SK-N-SH (cell line): ENCODE measurements around the gene DAGLA. TPM values are rescaled to one million over a fixed set of nuclear protein-coding genes. Genes with fewer than 3 reads are reported as not detected.
"Not testable (repeated sequence)": the region's sequence is repeated elsewhere in the genome, so short reads cannot be mapped to it uniquely, and the experiment has no call there.

ENCODE experiments used
- CTCF ChIA-PET: fragments of 300-600, 350-600 bp; formaldehyde crosslinking; extraction: SDS; loops from one replicate; lab custom pipeline; 2021; lab: Yijun Ruan, JAX
- POLR2A ChIA-PET: fragments of 350-600 bp; sonication (Branson Sonifier 250); formaldehyde crosslinking; extraction: SDS; loops from one replicate; lab custom pipeline; 2020; ENCODE audit warnings: antibody characterized with exemption, inconsistent platforms; lab: Yijun Ruan, JAX
- DNase-seq: peaks from one replicate; pipeline ENCODE4 v3.0.0; 2012
- H2AFZ ChIP-seq: fragments of 200-600 bp; sonication (generic); 2 replicates; pipeline ENCODE4 v1.8.1; 2016; ENCODE audit warnings: antibody characterized with exemption, mild to moderate bottlenecking, low read depth
- H3F3A ChIP-seq: fragments of 200-600 bp; sonication (generic); replicated peaks from 2 replicates; pipeline ENCODE3; 2016; ENCODE audit warnings: antibody characterized with exemption, mild to moderate bottlenecking; ENCODE audit not compliant: insufficient read depth
- H3K27ac ChIP-seq, 2 experiments: fragments of 200-500 bp in 1 of 2; fragments of 200-600 bp in 1 of 2; sonication (Bioruptor generic) in 1 of 2; sonication (generic), shearing (Covaris generic) in 1 of 2; 2 replicates each; pipeline versions ENCODE4 v1.5.1 to v1.6.1; 2014 to 2016; ENCODE audit warnings: low read depth in 2 of 2, inconsistent platforms in 1 of 2, low read length in 1 of 2, mild to moderate bottlenecking in 1 of 2, mixed read lengths in 1 of 2
- H3K27me3 ChIP-seq: fragments of 200-600 bp; sonication (generic), shearing (Covaris generic); 2 replicates; pipeline ENCODE4 v1.6.1; 2016; ENCODE audit warnings: mixed run types; ENCODE audit not compliant: insufficient read depth
- H3K36me3 ChIP-seq, 2 experiments: fragments of 200-500 bp in 1 of 2; fragments of 200-600 bp in 1 of 2; sonication (Bioruptor generic) in 1 of 2; sonication (generic) in 1 of 2; replicated peaks in 1 of 2; 2 replicates each; pipeline versions ENCODE3 to v1.5.1; 2014 to 2016; ENCODE audit warnings: low read length in 1 of 2, mild to moderate bottlenecking in 1 of 2; ENCODE audit not compliant: insufficient read depth in 2 of 2, control insufficient read depth in 1 of 2
- H3K4me1 ChIP-seq, 2 experiments: fragments of 200-500 bp in 1 of 2; fragments of 200-600 bp in 1 of 2; sonication (Bioruptor generic) in 1 of 2; sonication (generic), shearing (Covaris generic) in 1 of 2; 2 replicates each; pipeline versions ENCODE4 v1.5.1 to v1.6.1; 2014 to 2016; ENCODE audit warnings: low read depth in 1 of 2, low read length in 1 of 2, mixed run types in 1 of 2; ENCODE audit not compliant: insufficient read depth in 2 of 2, control insufficient read depth in 1 of 2
- H3K4me2 ChIP-seq: fragments of 200-600 bp; sonication (generic), shearing (Covaris generic); 2 replicates; pipeline ENCODE4 v1.6.1; 2017; ENCODE audit warnings: mixed run types
- H3K4me3 ChIP-seq, 2 experiments: fragments of 200-500 bp in 1 of 2; fragments of 200-600 bp in 1 of 2; sonication (Bioruptor generic) in 1 of 2; sonication (generic), shearing (Covaris generic) in 1 of 2; 2 replicates each; pipeline versions ENCODE4 v1.5.1 to v1.8.1; 2014 to 2016; ENCODE audit warnings: low read depth in 2 of 2, inconsistent platforms in 1 of 2, low read length in 1 of 2, mild to moderate bottlenecking in 1 of 2, mixed read lengths in 1 of 2, moderate library complexity in 1 of 2
- H3K79me2 ChIP-seq: fragments of 200-600 bp; sonication (generic); 2 replicates; pipeline ENCODE4 v1.8.1; 2017; ENCODE audit warnings: mild to moderate bottlenecking; ENCODE audit not compliant: insufficient read depth
- H3K9ac ChIP-seq: fragments of 200-600 bp; sonication (generic); 2 replicates; pipeline ENCODE4 v1.6.1; 2017; ENCODE audit warnings: mixed run types
- H3K9me2 ChIP-seq: fragments of 200-600 bp; sonication (generic); 2 replicates; pipeline ENCODE4 v1.6.1; 2017; ENCODE audit warnings: mixed run types
- H3K9me3 ChIP-seq: fragments of 200-600 bp; sonication (generic); 2 replicates; pipeline ENCODE4 v1.6.1; 2017; ENCODE audit warnings: mixed run types, mild to moderate bottlenecking, moderate library complexity
- H4K20me1 ChIP-seq: fragments of 200-600 bp; sonication (generic); 2 replicates; pipeline ENCODE4 v1.6.1; 2017; ENCODE audit warnings: mild to moderate bottlenecking, mixed run types; ENCODE audit not compliant: insufficient read depth
- CHD2 ChIP-seq: fragments of 150-350 bp; IDR thresholded peaks from 2 replicates; pipeline ENCODE4 v1.6.1; 2018; ENCODE audit warnings: low read length; ENCODE audit not compliant: partially characterized antibody
- EP300 ChIP-seq, 2 experiments: IDR thresholded peaks; 2 replicates each; pipeline versions ENCODE4 v1.4.0 to v1.6.1; 2012; ENCODE audit warnings: borderline replicate concordance in 1 of 2, low read depth in 1 of 2, low read length in 1 of 2
- FOSL2 ChIP-seq: IDR thresholded peaks from 2 replicates; pipeline ENCODE4 v1.4.0; 2012; ENCODE audit warnings: low read depth, mild to moderate bottlenecking, moderate library complexity, borderline replicate concordance
- FOXM1 ChIP-seq: IDR thresholded peaks from 2 replicates; pipeline ENCODE4 v1.4.0; 2012; ENCODE audit warnings: low read depth, mild to moderate bottlenecking
- GABPA ChIP-seq: IDR thresholded peaks from 2 replicates; pipeline ENCODE4 v1.4.0; 2012; ENCODE audit warnings: low read depth, mild to moderate bottlenecking
- GATA2 ChIP-seq: sonication (generic); formaldehyde crosslinking; IDR thresholded peaks from 2 replicates; pipeline ENCODE4 v1.5.0; 2020; ENCODE audit warnings: mild to moderate bottlenecking, missing genetic modification reagents
- JUND ChIP-seq: IDR thresholded peaks from 2 replicates; pipeline ENCODE4 v1.4.0; 2012
- NRF1 ChIP-seq: IDR thresholded peaks from 2 replicates; pipeline ENCODE4 v1.6.1; 2012; ENCODE audit warnings: low read depth, mild to moderate bottlenecking, low read length
- POLR2AphosphoS5 ChIP-seq: IDR thresholded peaks from 2 replicates; pipeline ENCODE4 v1.6.1; 2012; ENCODE audit warnings: low read depth, low read length
- REST ChIP-seq: IDR thresholded peaks from 2 replicates; pipeline ENCODE4 v1.6.1; 2012; ENCODE audit warnings: mild to moderate bottlenecking, low read depth, low read length, moderate library complexity
- RFX5 ChIP-seq: IDR thresholded peaks from 2 replicates; pipeline ENCODE4 v1.6.1; 2012; ENCODE audit warnings: mild to moderate bottlenecking, improper control_type of control experiment, low read length
- TCF12 ChIP-seq: IDR thresholded peaks from 2 replicates; pipeline ENCODE4 v1.4.0; 2012
- TEAD4 ChIP-seq: IDR thresholded peaks from 2 replicates; pipeline ENCODE4 v1.4.0; 2012; ENCODE audit warnings: mild to moderate bottlenecking, borderline replicate concordance; ENCODE audit not compliant: insufficient read depth
- USF1 ChIP-seq: IDR thresholded peaks from 2 replicates; pipeline ENCODE4 v1.4.0; 2012; ENCODE audit warnings: low read depth, borderline replicate concordance
- WGBS: methylation state at CpG from one replicate; pipeline ENCODE4 v1.1.6; 2017; ENCODE audit warnings: low lambda C conversion rate; 5-methylcytosine and 5-hydroxymethylcytosine counted together
- polyA plus RNA-seq, 3 experiments: library from polyadenylated mRNA; depleted of rRNA; stranded (reverse); fragments of >200 nt; gene quantifications; 2 replicates each; pipeline ENCODE4 v1.2.3, GENCODE V29; 2012
- TF ChIP-seq, protein P1 (sequence below): IDR thresholded peaks from 2 replicates; pipeline ENCODE4 v1.4.0; 2012; ENCODE audit warnings: low read depth

DAGLA gene
- polyA plus RNA-seq, 1 of the 3 experiments (the other 2 are of a cell fraction) = 3.3 TPM

DNA sequence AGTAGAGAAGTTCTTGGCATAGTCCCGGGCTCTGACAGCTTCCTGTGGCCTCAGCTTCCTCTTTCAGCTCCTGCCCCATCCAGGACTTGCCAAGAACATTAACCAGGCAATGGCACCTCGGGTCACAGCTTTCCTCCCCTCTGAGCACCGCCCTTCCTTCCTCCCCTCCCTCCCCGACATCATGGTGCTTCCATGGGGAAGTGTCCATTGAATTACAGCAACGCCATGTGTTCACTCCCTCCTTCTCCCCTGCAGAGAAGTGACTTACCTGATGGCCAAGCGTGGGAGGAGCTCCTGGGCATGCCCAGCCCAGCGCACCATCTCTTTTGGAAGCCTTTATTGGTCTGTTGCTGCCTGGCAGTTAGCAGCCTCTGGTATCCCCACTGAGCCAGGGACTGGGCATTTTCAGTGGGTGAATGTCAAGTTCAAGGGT lies 25.8 kb upstream of the DAGLA start (continued):
- TF ChIP-seq REST (no peak), POLR2AphosphoS5 (no peak)
- TF ChIP-seq, all 33 proteins: peak for 0

DNA sequence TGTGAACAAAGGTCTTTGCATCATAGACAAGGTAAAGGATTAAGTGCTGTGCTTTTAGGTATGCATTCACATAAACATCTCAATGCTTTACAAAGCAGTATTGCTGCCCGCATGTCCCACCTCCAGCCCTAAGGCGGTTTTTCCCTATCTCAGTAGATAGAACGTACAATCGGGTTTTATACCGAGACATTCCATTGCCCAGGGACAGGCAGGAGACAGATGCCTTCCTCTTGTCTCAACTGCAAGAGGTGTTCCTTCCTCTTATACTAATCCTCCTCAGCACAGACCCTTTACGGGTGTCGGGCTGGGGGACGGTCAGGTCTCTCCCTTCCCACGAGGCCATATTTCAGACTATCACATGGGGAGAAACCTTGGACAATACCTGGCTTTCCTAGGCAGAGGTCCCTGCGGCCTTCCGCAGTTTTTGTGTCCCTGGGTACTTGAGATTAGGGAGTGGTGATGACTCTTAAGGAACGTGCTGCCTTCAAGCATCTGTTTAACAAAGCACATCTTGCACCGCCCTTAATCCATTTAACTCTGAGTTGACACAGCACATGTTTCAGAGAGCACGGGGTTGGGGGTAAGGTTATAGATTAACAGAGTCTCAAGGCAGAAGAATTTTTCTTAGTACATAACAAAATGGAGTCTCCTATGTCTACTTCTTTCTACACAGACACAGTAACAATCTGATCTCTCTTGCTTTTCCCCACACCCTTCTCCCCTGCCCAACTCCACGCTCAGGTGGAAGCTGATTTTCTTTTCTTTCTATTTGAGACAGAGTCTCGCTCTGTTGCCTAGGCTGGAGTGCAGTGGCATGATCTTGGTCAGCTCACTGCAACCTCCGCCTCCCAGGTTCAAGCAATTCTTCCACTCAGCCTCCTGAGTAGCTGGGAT lies 24.7 kb upstream of the DAGLA start:
- CTCF ChIA-PET = interaction anchor here (0.7 to 1.5 kb wide), 3 partner anchors 10 to 92 kb away, joined by 3 to 5 read pairs (median 4); no protein-coding TSS in a partner anchor
- H2AFZ ChIP-seq, H3K27ac ChIP-seq, H3K4me2 ChIP-seq, DNase-seq, H4K20me1 ChIP-seq, H3F3A ChIP-seq, H3K79me2 ChIP-seq, H3K36me3 ChIP-seq, H3K9ac ChIP-seq, H3K4me3 ChIP-seq, POLR2A ChIA-PET, H3K9me2 ChIP-seq, H3K9me3 ChIP-seq, H3K4me1 ChIP-seq, H3K27me3 ChIP-seq: not testable (repeated sequence)
- WGBS = 65% methylated on average over 15 of the region's 17 CpGs

- H3K4me3 ChIP-seq = no peak overlapping the region
- no peak overlapping the region for H3K9ac ChIP-seq
- no peaks in the 10 kb centered on the region for H4K20me1 ChIP-seq
- H3K79me2 ChIP-seq = no peaks in the 10 kb centered on the region
- H3K27me3 ChIP-seq = no peaks in the 10 kb centered on the region; the same call in 1 of the 2 replicates
- H3K9me3 ChIP-seq = no peaks in the 10 kb centered on the region
- no peak overlapping the region for H3K4me2 ChIP-seq
- no peaks in the 10 kb centered on the region for H3K36me3 ChIP-seq
- H2AFZ ChIP-seq = no peak overlapping the region
- CTCF ChIA-PET = interaction anchor here (0.7 to 1.3 kb wide), 3 partner anchors 18 to 91 kb away, joined by 3 to 5 read pairs (median 4); no protein-coding TSS in a partner anchor
- H3K9me2 ChIP-seq = no peaks in the 10 kb centered on the region
- no peaks in the 10 kb centered on the region for H3K4me1 ChIP-seq
- POLR2A ChIA-PET = no interaction called here
- TF ChIP-seq FOSL2 (no peak), TCF12 (no peak), TEAD4 (no peak), USF1 (no peak), JUND (no peak), EP300 (IDR thresholded peaks at IDR 0.05; ENCODE audit: borderline replicate concordance in 1 of 2, low read depth in 1 of 2, low read length in 1 of 2) (no peak), POLR2AphosphoS5 (no peak), CHD2 (no peak), NRF1 (no peak), FOXM1 (no peak), RFX5 (no peak), GATA2 (CRISPR knock-in tag) (no peak), GABPA (no peak)
- TF ChIP-seq, protein P1, sequence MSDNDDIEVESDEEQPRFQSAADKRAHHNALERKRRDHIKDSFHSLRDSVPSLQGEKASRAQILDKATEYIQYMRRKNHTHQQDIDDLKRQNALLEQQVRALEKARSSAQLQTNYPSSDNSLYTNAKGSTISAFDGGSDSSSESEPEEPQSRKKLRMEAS = no peak
- DNase-seq = no peak
- 86% methylated on average over 13 of the region's 13 CpGs for WGBS
- H3F3A ChIP-seq = no peaks in the 10 kb centered on the region
- H3K27ac ChIP-seq = no peak overlapping the region
Observed at GRCh38 chr11:61656347-61657077, 23.7 kb upstream of the DAGLA start.
